K562 (cell line): ENCODE results near the gene PI16. TPM values are rescaled to one million over a fixed set of nuclear protein-coding genes. Genes with fewer than 3 reads are reported as not detected.

Source experiments
- ASH1L ChIP-seq: fragments of 450-650 bp; IDR thresholded peaks from 2 replicates; pipeline ENCODE4 v1.6.1; 2018; ENCODE audit warnings: borderline replicate concordance, mild to moderate bottlenecking, low read depth; ENCODE audit not compliant: partially characterized antibody
- BHLHE40 ChIP-seq: IDR thresholded peaks from 2 replicates; pipeline ENCODE4 v1.6.1; 2011; ENCODE audit warnings: low read length, improper control_type of control experiment
- CBFA2T2 ChIP-seq: fragments of 450-650 bp; conservative IDR thresholded peaks from 2 replicates; pipeline ENCODE4 v1.6.1; 2017; ENCODE audit warnings: mild to moderate bottlenecking
- DMBX1 ChIP-seq: fragments of 250-450 bp; sonication (Bioruptor Pico); IDR thresholded peaks from 2 replicates; pipeline ENCODE4 v1.8.0; 2022; ENCODE audit warnings: inconsistent platforms, mild to moderate bottlenecking, moderate library complexity, borderline replicate concordance
- EGR1 ChIP-seq: fragments of 450-650 bp; conservative IDR thresholded peaks from 2 replicates; pipeline ENCODE4 v1.6.1; 2017; ENCODE audit warnings: mild to moderate bottlenecking
- GTF2E2 ChIP-seq: fragments of 200-800 bp; sonication (Bioruptor generic); IDR thresholded peaks from 2 replicates; pipeline ENCODE4 v1.6.1; 2016; ENCODE audit warnings: missing genetic modification characterization, missing compliant biosample characterization
- HDAC2 ChIP-seq: fragments of 450-650 bp; IDR thresholded peaks from 2 replicates; pipeline ENCODE4 v1.6.1; 2016; ENCODE audit warnings: mild to moderate bottlenecking
- HDAC6 ChIP-seq: IDR thresholded peaks from 2 replicates; pipeline ENCODE4 v1.6.1; 2012; ENCODE audit warnings: low read depth, mild to moderate bottlenecking, control low read depth, inconsistent platforms, low read length, moderate library complexity
- HMGN3 ChIP-seq: IDR thresholded peaks from 2 replicates; pipeline ENCODE4 v1.6.1; 2011; ENCODE audit warnings: borderline replicate concordance, low read depth, mild to moderate bottlenecking, mixed read lengths, low read length; ENCODE audit not compliant: insufficient read length; ENCODE audit errors: extremely low read depth
- KDM2B ChIP-seq: fragments of 250-450 bp; sonication (Bioruptor Pico); IDR thresholded peaks from 2 replicates; pipeline ENCODE4 v1.8.0; 2021; ENCODE audit warnings: mild to moderate bottlenecking, moderate library complexity
- MAZ ChIP-seq, 2 experiments: fragments of 450-650 bp in 1 of 2; sonication (generic) in 1 of 2; formaldehyde crosslinking; IDR thresholded peaks in 1 of 2; conservative IDR thresholded peaks in 1 of 2; 2 replicates each; pipeline versions ENCODE4 v1.4.0 to v1.5.0; 2020; ENCODE audit warnings: mild to moderate bottlenecking in 1 of 2, missing genetic modification reagents in 1 of 2
- MXI1 ChIP-seq: IDR thresholded peaks from 2 replicates; pipeline ENCODE4 v1.6.1; 2011; ENCODE audit warnings: low read depth, mild to moderate bottlenecking, improper control_type of control experiment, low read length
- NFYB ChIP-seq: IDR thresholded peaks from 2 replicates; pipeline ENCODE4 v1.6.1; 2011; ENCODE audit warnings: mild to moderate bottlenecking, moderate library complexity; ENCODE audit not compliant: insufficient read length; ENCODE audit errors: extremely low read depth
- NR2C2 ChIP-seq, 2 experiments: fragments of 200-800 bp in 1 of 2; sonication (Bioruptor generic) in 1 of 2; sonication (generic) in 1 of 2; formaldehyde crosslinking in 1 of 2; IDR thresholded peaks; 2 replicates each; pipeline versions ENCODE4 v1.6.1 to v1.8.0; 2016 to 2022; ENCODE audit warnings: mild to moderate bottlenecking in 1 of 2, missing compliant biosample characterization in 1 of 2, missing genetic modification characterization in 1 of 2, missing genetic modification reagents in 1 of 2
- PCBP1 ChIP-seq: fragments of 200-400 bp; formaldehyde crosslinking; IDR thresholded peaks from 2 replicates; pipeline ENCODE4 v1.6.1; 2018; ENCODE audit warnings: mild to moderate bottlenecking, low read depth, low read length; ENCODE audit not compliant: poor library complexity, severe bottlenecking
- POLR2AphosphoS5 ChIP-seq: IDR thresholded peaks from 2 replicates; pipeline ENCODE4 v1.6.1; 2011; ENCODE audit warnings: mild to moderate bottlenecking, low read depth, low read length, moderate library complexity; ENCODE audit not compliant: control insufficient read depth, insufficient read depth
- RBFOX2 ChIP-seq: fragments of 200-400 bp; formaldehyde crosslinking; IDR thresholded peaks from 2 replicates; pipeline ENCODE4 v1.6.1; 2017; ENCODE audit warnings: low read depth, mild to moderate bottlenecking, low read length, moderate library complexity
- SIRT6 ChIP-seq: IDR thresholded peaks from one replicate; pipeline ENCODE4 v1.6.1; 2012; ENCODE audit warnings: low read depth, mild to moderate bottlenecking, control low read depth, inconsistent platforms, low read length, moderate library complexity
- SUPT5H ChIP-seq: fragments of 450-650 bp; IDR thresholded peaks from 2 replicates; pipeline ENCODE4 v1.6.1; 2016
- ZNF212 ChIP-seq: fragments of 450-650 bp; formaldehyde crosslinking; IDR thresholded peaks from 2 replicates; pipeline ENCODE4 v1.4.0; 2020; ENCODE audit warnings: mild to moderate bottlenecking
- ZNF274 ChIP-seq: IDR thresholded peaks from 2 replicates; pipeline ENCODE4 v1.6.1; 2011; ENCODE audit warnings: low read depth, mild to moderate bottlenecking, low read length, moderate library complexity, borderline replicate concordance
- ZNF282 ChIP-seq: sonication (generic); formaldehyde crosslinking; IDR thresholded peaks from 2 replicates; pipeline ENCODE4 v1.8.1; 2023; ENCODE audit warnings: missing genetic modification reagents
- ZNF512 ChIP-seq: IDR thresholded peaks from 2 replicates; pipeline ENCODE4 v1.6.1; 2016; ENCODE audit warnings: missing genetic modification characterization, missing compliant biosample characterization
- ZNF589 ChIP-seq: fragments of 200-800 bp; sonication (Bioruptor generic); IDR thresholded peaks from 2 replicates; pipeline ENCODE4 v1.6.1; 2016; ENCODE audit warnings: low read depth, missing genetic modification characterization, missing compliant biosample characterization
- ZNF785 ChIP-seq: fragments of 250-450 bp; sonication (Bioruptor Pico); IDR thresholded peaks from 2 replicates; pipeline ENCODE4 v1.4.0; 2020; ENCODE audit warnings: mild to moderate bottlenecking
- polyA plus RNA-seq, 8 experiments: library from polyadenylated mRNA; depleted of rRNA in 4 of 8; stranded (reverse) in 5 of 8; unstranded in 3 of 8; fragments of >200 nt; fragmentation: Nextera tagmentation in 2 of 8; fragmentation: Illumina TruSeq in 1 of 8; extraction: Ambion mirVana in 2 of 8; extraction: Trizol in 1 of 8; gene quantifications; 2 replicates each; pipeline versions ENCODE4 v1.2.1 to v1.2.3, GENCODE V29; 2011 to 2014; ENCODE audit warnings: inconsistent platforms in 1 of 8, missing spikeins in 1 of 8
- total RNA-seq, 7 experiments: library from RNA; depleted of rRNA in 6 of 7; stranded (reverse); fragments of >200 nt in 6 of 7; fragmentation: Illumina TruSeq in 2 of 7; extraction: Trizol in 2 of 7; gene quantifications; 2 replicates each; pipeline versions ENCODE4 v1.2.1 to v1.2.3, GENCODE V29; 2011 to 2021; ENCODE audit warnings: low replicate concordance in 1 of 7

PI16 gene
- total and polyA plus RNA-seq, 9 of the 15 experiments (the other 6 are each of a cell fraction or from before 2014, with no cell fraction given) = 0.06 to 0.18 TPM; not detected in 7

GRCh38 chr6:36985808-36986703 lies 31.5 kb downstream of the PI16 start, which contains the start of gene MTCH1 (continued):
- peak; percentile 86 for TF ChIP-seq POLR2AphosphoS5
- no peak for TF ChIP-seq ZNF512 (tag)
- TF ChIP-seq SIRT6 = no peak
- TF ChIP-seq ZNF282 (CRISPR knock-in tag) = peak; percentile 84; the same call in 1 of the 2 replicates
- no peak for TF ChIP-seq NR2C2 (CRISPR knock-in tag; IDR thresholded peaks at IDR 0.05)
- peak; percentile 95 for TF ChIP-seq NR2C2 (tag; IDR thresholded peaks at IDR 0.05)
- peak; percentile 24 for TF ChIP-seq ASH1L
- peak; percentile 80 for TF ChIP-seq CBFA2T2
- no peak for TF ChIP-seq DMBX1 (CRISPR knock-in tag)
- peak; percentile 98 for TF ChIP-seq PCBP1
- TF ChIP-seq RBFOX2 = peak; percentile 95
- no peak for TF ChIP-seq NFYB
- peak; percentile 76 for TF ChIP-seq EGR1
- no peak for TF ChIP-seq ZNF589 (CRISPR knock-in tag)
- peak; percentile 97 for TF ChIP-seq HMGN3
- TF ChIP-seq GTF2E2 (tag) = peak; percentile 82; the same call in 1 of the 2 replicates
- no peak for TF ChIP-seq HDAC2
- peak; percentile 60 for TF ChIP-seq SUPT5H
- TF ChIP-seq ZNF212 (CRISPR knock-in tag) = peak; percentile 59; the same call in 1 of the 2 replicates
- no peak for TF ChIP-seq ZNF274
- peak; percentile 99 for TF ChIP-seq BHLHE40
- TF ChIP-seq KDM2B (CRISPR knock-in tag) = no peak
- TF ChIP-seq MAZ (CRISPR knock-in tag; conservative IDR thresholded peaks at IDR 0.05 in 1 of 2, IDR thresholded peaks at IDR 0.05 in 1 of 2) = peak; percentile 74 to 98
- TF ChIP-seq ZNF785 = no peak
- 0 out of 2 replicates have a peak, but pooled peaks have one; percentile 70 for TF ChIP-seq MXI1
- TF ChIP-seq HDAC6 = no peak
